Activated gamma-delta T cell (primary cell): ENCODE results near the gene GRHL3.

Experiments used
- DNase-seq: peaks from one replicate; lab custom pipeline; 2025; lab: John Stamatoyannopoulos, UW

Gene GRHL3

DNA sequence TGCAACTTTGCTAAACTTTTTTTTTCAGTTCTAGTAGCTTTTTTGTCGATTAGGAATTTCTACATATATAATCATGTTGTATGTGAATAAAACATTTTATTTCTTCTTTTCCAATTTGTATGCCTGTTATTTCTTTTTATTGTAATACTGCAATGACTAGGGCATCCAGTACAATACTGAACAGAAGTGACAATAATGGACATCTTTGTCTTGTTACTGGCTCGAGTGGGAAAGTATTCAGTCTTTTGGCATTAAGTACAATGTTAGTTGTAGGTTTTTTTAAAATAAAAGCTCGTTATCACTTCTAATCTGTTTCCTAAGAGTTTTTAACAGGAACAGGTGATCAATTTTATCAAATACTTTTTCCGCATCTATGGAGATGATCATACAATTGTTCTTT is 84.6 kb downstream of the GRHL3 start:
- no peak for DNase-seq
